SK-N-SH (cell line): ENCODE data around the gene CUBN.

Experiments used
- CTCF ChIP-seq: fragments of 200-600 bp; sonication (generic); IDR thresholded peaks from 2 replicates; pipeline ENCODE4 v1.6.1; 2017; ENCODE audit warnings: antibody characterized with exemption, mild to moderate bottlenecking, moderate library complexity
- ELF1 ChIP-seq: IDR thresholded peaks from 2 replicates; pipeline ENCODE4 v1.4.0; 2012
- EZH2phosphoT487 ChIP-seq: fragments of 200-600 bp; sonication (generic); IDR thresholded peaks from 2 replicates; pipeline ENCODE4 v1.6.1; 2017; ENCODE audit warnings: low read depth, mixed run types, mild to moderate bottlenecking, antibody characterized with exemption, moderate library complexity, borderline replicate concordance
- GABPA ChIP-seq: IDR thresholded peaks from 2 replicates; pipeline ENCODE4 v1.4.0; 2012; ENCODE audit warnings: low read depth, mild to moderate bottlenecking
- JUND ChIP-seq: IDR thresholded peaks from 2 replicates; pipeline ENCODE4 v1.4.0; 2012
- REST ChIP-seq: IDR thresholded peaks from 2 replicates; pipeline ENCODE4 v1.6.1; 2012; ENCODE audit warnings: mild to moderate bottlenecking, low read depth, low read length, moderate library complexity

GRCh38 chr10:16819436-16819835 is 310.2 kb downstream of the CUBN start:
- TF ChIP-seq GABPA (no peak), CTCF (no peak), JUND (no peak), EZH2phosphoT487 (no peak), ELF1 (no peak), REST (no peak)
